ENCODE results near the gene NAA11. TPM values are rescaled to one million over a fixed set of nuclear protein-coding genes. Genes with fewer than 3 reads are reported as not detected.

Gene NAA11
- total and polyA plus RNA-seq, 7 donors = not detected

GRCh38 chr4:79311279-79311678, 14.6 kb downstream of the NAA11 start:
- Histone ChIP-seq H3K27me3 (no peaks in the 10 kb centered on the region), H3K27ac (no peak overlapping the region), H3K36me3 (no peaks in the 10 kb centered on the region), H3K4me3 (no peak overlapping the region), H3K9me3 (no peaks in the 10 kb centered on the region), H3K4me1 (peaks cover 0 to 4% (median 0%) of the 10 kb centered on the region in 4 donors)
- no peak for TF ChIP-seq POLR2AphosphoS5 (IDR thresholded peaks at IDR 0.05)
- TF ChIP-seq POLR2A (IDR thresholded peaks at IDR 0.05) = no peak
- TF ChIP-seq CTCF (IDR thresholded peaks at IDR 0.05) = no peak
- no peak for TF ChIP-seq EP300 (IDR thresholded peaks at IDR 0.05)
- DNase-seq = no peak
- intact Hi-C loops (cut with DNase I) = no loop called here
- 90 to 96% methylated on average over 1 of the region's 1 CpG for WGBS, 2 donors

- H3K9me3 ChIP-seq = no peaks in the 10 kb centered on the region
- H3K27me3 ChIP-seq = no peaks in the 10 kb centered on the region
- peaks cover 0 to 4% (median 0%) of the 10 kb centered on the region in 4 donors for H3K4me1 ChIP-seq
- no peak overlapping the region for H3K27ac ChIP-seq
- no peak for TF ChIP-seq CTCF (IDR thresholded peaks at IDR 0.05)
- TF ChIP-seq POLR2AphosphoS5 (IDR thresholded peaks at IDR 0.05) = no peak
- no peak for TF ChIP-seq POLR2A (IDR thresholded peaks at IDR 0.05)
- TF ChIP-seq EP300 (IDR thresholded peaks at IDR 0.05) = no peak
- DNase-seq = no peak
- WGBS, 2 donors = 95 to 98% methylated on average over 1 of the region's 1 CpG
- H3K36me3 ChIP-seq = no peaks in the 10 kb centered on the region
- intact Hi-C loops (cut with DNase I) = no loop called here
- no peak overlapping the region for H3K4me3 ChIP-seq
These were observed 16.9 kb downstream of the NAA11 start for GRCh38 chr4:79308971-79309370.

DNA sequence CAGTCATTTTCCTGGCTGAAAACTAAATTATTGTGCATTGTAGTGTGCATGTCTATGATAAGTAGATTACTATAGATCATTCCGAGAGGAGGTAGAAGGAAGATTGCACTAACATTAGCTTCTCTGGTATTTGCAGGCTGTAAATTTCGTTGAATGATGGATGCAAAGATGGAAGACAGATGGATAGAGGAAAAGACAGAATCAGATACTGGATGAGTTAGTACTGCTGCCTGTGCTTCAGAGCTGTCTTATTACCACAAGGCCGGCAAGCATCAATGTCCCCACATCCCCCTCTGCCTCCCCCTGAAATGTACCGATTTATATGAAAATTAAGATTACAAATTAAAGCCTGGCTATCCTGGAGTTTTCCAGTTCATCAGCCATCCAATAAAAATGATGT, 17.7 kb downstream of the NAA11 start:
- H3K4me1 ChIP-seq = peaks cover 0 to 4% (median 0%) of the 10 kb centered on the region in 4 donors
- no peak overlapping the region for H3K27ac ChIP-seq
- TF ChIP-seq CTCF (IDR thresholded peaks at IDR 0.05) (no peak), EP300 (IDR thresholded peaks at IDR 0.05) (no peak), POLR2AphosphoS5 (IDR thresholded peaks at IDR 0.05) (no peak), POLR2A (IDR thresholded peaks at IDR 0.05) (no peak)
- WGBS, 2 donors = 84 to 88% methylated on average over 4 of the region's 4 CpGs
- H3K9me3 ChIP-seq = no peaks in the 10 kb centered on the region
- intact Hi-C loops (cut with DNase I) = no loop called here
- no peaks in the 10 kb centered on the region for H3K27me3 ChIP-seq
- H3K36me3 ChIP-seq = no peaks in the 10 kb centered on the region
- DNase-seq = no peak
- no peak overlapping the region for H3K4me3 ChIP-seq

GRCh38 chr4:79306795-79307194, 19.1 kb downstream of the NAA11 start:
- DNase-seq = no peak
- intact Hi-C loops (cut with DNase I) = no loop called here
- Histone ChIP-seq H3K9me3 (no peaks in the 10 kb centered on the region), H3K4me3 (no peak overlapping the region), H3K4me1 (peaks cover 0 to 4% (median 0%) of the 10 kb centered on the region in 4 donors), H3K27me3 (no peaks in the 10 kb centered on the region), H3K36me3 (no peaks in the 10 kb centered on the region), H3K27ac (no peak overlapping the region)
- no peak for TF ChIP-seq EP300 (IDR thresholded peaks at IDR 0.05)
- TF ChIP-seq POLR2AphosphoS5 (IDR thresholded peaks at IDR 0.05) = no peak
- no peak for TF ChIP-seq POLR2A (IDR thresholded peaks at IDR 0.05)
- TF ChIP-seq CTCF (IDR thresholded peaks at IDR 0.05) = no peak
- 75 to 85% methylated on average over 3 of the region's 3 CpGs for WGBS, 2 donors

GRCh38 chr4:79300280-79300679, 25.6 kb downstream of the NAA11 start:
- WGBS, 2 donors = 75 to 97% methylated on average over 2 of the region's 2 CpGs
- no peaks in the 10 kb centered on the region for H3K36me3 ChIP-seq
- intact Hi-C loops (cut with DNase I) = no loop called here

More at GRCh38 chr4:79300280-79300679, 25.6 kb downstream of the NAA11 start:
- H3K4me3 ChIP-seq = no peak overlapping the region
- H3K27me3 ChIP-seq = no peaks in the 10 kb centered on the region
- no peaks in the 10 kb centered on the region for H3K9me3 ChIP-seq
- H3K27ac ChIP-seq = no peak overlapping the region
- H3K4me1 ChIP-seq = no peaks in the 10 kb centered on the region
- TF ChIP-seq EP300 (IDR thresholded peaks at IDR 0.05) (no peak), POLR2A (IDR thresholded peaks at IDR 0.05) (no peak), CTCF (IDR thresholded peaks at IDR 0.05) (no peak), POLR2AphosphoS5 (IDR thresholded peaks at IDR 0.05) (no peak)
- DNase-seq = no peak

Measured in sigmoid colon (tissue), 7 donors.